GM19328 (cell line): Measurements from ENCODE around the gene EFEMP1.

ENCODE experiments used
- ATAC-seq: cut with Tn5 transposase; IDR thresholded peaks from one replicate; pipeline ENCODE4 v1.9.1; 2021; ENCODE audit warnings: mild to moderate bottlenecking, moderate library complexity; ENCODE audit not compliant: unreplicated experiment

The EFEMP1 gene

DNA sequence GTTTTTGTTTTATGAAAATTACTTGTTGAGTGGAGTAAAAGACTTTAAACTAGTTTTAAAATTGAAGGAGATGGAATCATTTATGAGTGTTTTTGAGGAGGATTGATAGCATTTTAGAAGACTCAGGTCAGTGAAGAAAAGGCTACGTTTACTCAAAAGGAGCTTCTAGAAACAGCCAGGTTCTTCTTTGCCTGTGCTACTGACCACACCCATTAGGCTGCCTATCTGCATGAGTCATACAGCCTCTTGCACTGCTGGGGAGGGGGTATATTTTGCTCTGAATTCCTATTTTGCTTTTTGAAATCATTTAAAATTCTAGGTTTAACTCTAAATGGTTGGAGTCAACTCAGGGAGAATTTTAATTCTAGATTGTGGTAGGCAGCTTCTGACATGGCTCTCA is 22.3 kb downstream of the EFEMP1 start:
- ATAC-seq = no peak

DNA sequence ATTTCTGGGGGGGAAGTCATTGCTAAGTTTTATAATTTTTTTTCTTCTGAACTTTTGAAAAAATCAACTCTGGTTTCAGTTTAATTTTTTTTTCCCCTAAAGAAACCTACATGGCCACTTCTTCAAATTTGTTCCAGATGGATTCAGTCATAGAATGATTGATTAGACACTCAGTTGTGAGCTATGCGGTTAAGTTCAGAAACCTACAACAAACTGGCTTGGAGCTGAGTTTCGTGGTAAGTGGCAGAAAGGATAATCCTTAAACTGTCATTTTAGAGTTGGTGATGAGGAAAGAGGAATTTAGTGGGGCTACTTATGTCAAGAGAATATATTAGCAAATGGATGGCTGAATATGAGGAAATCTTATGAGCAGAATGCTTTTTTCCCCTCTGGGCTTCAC is 23.7 kb downstream of the EFEMP1 start:
- ATAC-seq = no peak

- ATAC-seq = no peak
Measured at GRCh38 chr2:55898386-55899040, 25.1 kb downstream of the EFEMP1 start.

DNA sequence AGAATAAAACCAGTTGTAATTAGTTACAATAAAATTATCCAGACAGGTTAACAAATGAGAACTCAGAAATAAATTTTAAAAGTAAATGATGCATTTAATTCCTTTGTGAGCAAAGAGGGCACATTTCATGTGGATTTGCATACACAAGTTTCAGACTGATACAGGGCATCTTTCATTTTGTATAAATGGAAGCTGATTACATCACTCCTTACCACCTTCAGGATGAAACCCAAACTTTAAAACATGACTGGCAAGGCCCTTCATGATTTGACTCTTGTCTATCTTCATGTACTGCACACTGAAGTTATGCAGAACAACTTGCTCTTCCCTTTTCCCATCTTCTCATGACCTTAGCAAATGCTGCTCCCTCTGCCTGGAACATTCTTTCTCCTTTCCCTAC is 26.9 kb downstream of the EFEMP1 start:
- ATAC-seq = no peak

DNA sequence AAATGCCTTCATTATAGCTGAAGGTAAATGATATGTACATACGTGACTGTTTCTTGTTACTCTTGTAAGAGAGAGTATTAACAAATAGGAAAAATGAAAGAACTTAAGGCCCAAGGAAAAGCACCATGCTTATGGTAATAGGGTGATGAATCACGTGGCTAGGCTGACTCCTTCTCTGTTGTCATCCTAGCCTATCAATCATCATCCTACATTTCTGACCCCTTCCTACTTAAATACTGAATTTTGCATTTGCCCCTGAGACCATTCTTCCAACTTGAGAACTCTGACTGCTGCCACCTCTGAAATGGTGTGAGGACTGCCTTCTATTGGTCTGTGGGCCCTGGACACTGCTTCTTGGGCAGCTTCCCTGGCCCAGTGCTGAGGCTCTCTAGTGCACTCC is 28.9 kb downstream of the EFEMP1 start:
- no peak for ATAC-seq

DNA sequence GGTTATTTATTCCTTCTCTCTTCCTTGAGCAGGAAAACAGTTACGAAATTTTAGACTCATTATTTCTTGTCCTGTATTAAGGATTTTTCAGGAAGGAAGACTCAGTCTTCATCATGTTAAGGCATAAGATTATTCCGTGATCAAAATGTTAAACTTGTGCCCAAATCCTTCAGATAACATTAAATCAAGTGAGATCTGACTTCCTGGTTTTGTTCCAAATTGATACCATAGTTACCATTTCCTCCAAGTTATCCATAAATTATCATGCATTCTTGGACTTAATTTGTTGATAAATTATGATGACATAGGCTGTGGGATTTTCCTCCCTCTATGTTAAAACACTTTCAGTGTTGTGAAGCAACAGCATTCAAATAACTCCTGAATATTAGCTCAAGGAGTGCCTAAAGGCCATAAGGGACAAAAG is 31.9 kb downstream of the EFEMP1 start:
- ATAC-seq = no peak

DNA sequence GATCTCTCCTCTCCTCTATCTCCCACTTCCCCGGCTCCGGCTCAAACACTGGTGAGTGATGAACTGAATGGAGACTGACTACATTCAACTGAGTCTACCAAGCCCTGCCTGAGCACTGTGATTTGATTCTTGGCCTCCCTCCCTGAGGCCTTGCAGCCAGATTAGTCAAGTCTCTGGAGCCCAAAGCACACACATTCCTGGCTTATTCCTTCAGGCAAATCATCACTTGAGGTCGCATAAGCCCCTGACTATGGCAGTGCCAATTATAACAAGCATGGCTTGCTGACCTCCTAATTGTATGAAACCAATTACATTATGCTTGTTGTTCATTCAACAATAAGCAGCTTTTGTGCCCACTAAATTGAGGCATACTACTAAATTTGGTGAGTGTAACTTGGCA is 34.6 kb downstream of the EFEMP1 start:
- ATAC-seq = no peak

DNA sequence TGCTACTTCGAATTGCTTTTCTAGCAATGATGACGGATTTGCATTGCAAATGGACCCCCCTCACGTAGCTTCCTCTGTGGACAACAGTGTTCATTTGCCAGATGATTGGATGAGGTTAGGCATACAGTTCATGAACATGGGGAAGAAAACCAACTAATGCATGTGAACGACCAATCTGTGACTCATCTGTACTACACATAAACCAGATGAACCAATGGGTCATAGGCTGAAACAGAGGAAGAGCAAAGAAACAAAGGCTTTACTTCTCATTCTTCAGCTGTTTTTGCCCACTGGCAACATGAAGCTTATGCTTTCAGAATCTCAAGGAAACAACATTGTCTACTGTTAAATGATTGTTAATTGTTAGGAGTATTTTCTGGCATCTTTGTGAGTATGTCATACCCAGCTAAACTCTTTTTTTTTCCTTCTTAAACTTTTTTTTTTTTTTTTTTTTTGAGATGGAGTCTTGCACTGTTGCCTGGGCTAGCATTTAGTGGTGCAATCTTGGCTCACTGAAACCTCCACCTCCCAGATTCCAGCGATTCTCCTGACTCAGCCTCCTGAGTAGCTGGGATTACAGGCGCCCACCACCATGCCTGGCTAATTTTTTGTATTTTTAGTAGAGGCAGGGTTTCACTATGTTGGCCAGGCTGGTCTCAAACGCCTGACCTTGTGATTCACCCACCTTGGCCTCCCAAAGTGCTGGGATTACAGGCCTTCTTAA is 35.5 kb downstream of the EFEMP1 start:
- ATAC-seq = no peak

GRCh38 chr2:55887351-55887750 is 36.2 kb downstream of the EFEMP1 start:
- no peak for ATAC-seq

DNA sequence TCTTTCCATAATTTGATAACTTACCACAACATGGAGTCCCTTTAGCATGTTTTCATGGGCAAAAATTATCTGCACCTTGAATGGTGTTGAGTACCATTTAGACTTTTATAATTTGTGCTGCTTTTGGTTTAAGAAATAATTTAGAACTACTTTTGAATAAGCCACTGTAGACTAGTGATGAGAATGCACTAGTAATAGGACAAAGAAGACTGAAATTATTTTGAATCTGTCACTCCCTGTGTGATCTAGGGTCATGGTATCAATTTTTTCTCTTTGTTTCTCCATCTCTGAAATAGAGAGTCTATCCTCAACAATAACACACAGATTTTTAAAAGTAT is 37.7 kb downstream of the EFEMP1 start:
- ATAC-seq = no peak

GRCh38 chr2:55885127-55885943 is 38.2 kb downstream of the EFEMP1 start:
- no peak for ATAC-seq

GRCh38 chr2:55883829-55884228 is 39.8 kb downstream of the EFEMP1 start:
- ATAC-seq = no peak

DNA sequence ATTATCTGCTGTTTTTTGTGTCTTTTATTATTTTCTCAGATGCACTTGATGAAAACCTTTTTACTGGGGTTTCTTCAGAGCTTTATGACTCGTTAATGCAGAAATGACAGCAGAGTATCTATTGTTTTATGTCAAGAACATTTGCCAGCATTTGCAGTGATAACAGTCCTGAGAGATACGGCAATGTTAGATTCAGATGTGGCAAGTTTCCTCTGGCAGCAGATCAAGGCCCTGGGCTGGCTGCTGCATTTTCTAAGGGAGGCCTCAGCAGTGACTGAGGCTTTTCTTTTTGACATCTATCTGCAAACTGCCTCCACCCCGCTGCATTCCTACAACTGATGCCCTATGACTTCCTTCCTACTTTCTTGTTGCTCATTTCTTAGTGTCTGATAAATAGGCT is 40.2 kb downstream of the EFEMP1 start:
- ATAC-seq = no peak

DNA sequence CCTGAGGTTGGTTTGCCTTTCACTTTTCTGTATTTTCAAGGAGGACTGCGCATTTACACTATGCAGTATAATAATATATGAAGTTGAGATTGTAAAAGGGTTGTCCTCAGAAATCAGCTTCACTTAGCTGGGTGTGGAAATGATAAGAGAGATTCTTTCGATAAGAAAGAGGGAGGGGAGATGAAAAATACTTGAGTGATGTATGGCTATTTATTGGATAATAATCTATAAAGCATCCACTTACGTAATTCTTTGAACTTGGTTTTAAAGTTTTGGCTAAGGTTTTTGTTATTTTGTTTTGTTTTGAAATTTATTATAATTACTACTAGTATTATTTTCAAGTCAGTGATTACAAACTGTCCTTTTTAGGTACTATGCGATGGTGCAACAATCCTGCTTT is 40.6 kb downstream of the EFEMP1 start:
- no peak for ATAC-seq

DNA sequence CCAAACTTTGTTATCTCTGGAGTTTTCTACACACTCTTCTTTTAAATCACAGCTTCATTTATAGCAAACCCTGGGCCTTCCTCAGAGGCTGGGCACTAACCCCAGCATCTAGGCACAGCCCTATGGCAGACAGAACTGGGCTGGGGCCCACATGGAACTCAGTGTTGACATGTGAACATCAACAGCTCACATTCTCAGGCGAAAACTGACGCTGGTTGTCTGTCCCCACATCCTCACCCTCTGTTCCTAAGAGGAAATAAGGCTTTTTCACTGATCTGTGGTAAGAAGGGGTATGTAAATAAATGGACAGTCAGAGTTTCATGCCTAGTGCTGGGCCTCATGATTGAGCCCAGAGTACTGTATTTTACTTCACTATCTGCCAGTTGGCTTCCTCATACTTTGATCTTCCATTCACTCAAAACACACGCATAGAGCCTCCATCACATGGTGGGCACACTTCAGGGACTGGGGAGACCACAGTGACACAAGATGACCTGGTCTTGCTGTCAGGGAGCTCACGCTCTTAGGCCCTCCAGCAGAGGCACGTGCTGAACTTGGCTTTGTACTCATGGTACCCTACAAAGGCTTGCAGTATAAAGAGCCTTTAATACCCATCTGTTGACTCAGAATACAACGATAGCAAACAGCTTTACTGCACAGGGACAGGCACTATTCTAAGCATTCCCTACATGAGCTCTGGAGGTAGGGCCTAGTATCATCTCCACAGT is 43.0 kb downstream of the EFEMP1 start:
- ATAC-seq = no peak

- no peak for ATAC-seq
Measured at GRCh38 chr2:55879976-55880375, 43.6 kb downstream of the EFEMP1 start.

DNA sequence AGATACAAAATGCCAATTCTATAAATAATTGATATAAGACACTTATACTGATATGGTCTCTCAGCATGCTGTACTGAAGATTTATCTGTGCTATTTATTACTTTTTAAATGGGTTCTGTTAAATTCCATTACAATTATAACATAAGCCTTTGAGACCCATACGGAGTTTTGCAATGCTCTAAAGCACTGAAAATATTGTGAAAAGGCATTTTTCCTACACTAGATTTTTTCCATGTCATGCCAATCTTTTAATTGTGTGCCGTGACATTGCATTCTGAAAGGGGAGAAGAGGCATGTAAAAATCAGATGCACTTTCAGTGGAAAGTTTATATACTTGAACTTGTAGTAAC is 46.5 kb downstream of the EFEMP1 start:
- no peak for ATAC-seq

- no peak for ATAC-seq
Measured at GRCh38 chr2:55876429-55877086, 47.0 kb downstream of the EFEMP1 start.

GRCh38 chr2:55875434-55876135 is 48.0 kb downstream of the EFEMP1 start:
- ATAC-seq = no peak

GRCh38 chr2:55874338-55874737 is 49.2 kb downstream of the EFEMP1 start:
- ATAC-seq = no peak
